Nephron (organoid): ENCODE results near the gene TMEM271.

Source experiments
- H3K27ac Mint-ChIP-seq, 3 experiments: 2 replicates each; pipeline ENCODE4 v1.8.0; 2020; ENCODE audit warnings: mixed read lengths in 3 of 3, mild to moderate bottlenecking in 2 of 3, moderate library complexity in 1 of 3
- H3K27me3 Mint-ChIP-seq: 2 replicates; pipeline ENCODE4 v1.8.0; 2021; ENCODE audit warnings: low read depth, mild to moderate bottlenecking, moderate library complexity, mixed read lengths
- H3K36me3 Mint-ChIP-seq: 2 replicates; pipeline ENCODE4 v1.8.0; 2020; ENCODE audit warnings: low read depth, mixed read lengths
- H3K4me1 Mint-ChIP-seq: 2 replicates; pipeline ENCODE4 v1.8.0; 2020; ENCODE audit warnings: mixed read lengths
- H3K4me3 Mint-ChIP-seq, 3 experiments: 2 replicates each; pipeline ENCODE4 v1.8.0; 2020; ENCODE audit warnings: mild to moderate bottlenecking in 3 of 3, mixed read lengths in 3 of 3, moderate library complexity in 2 of 3
- H3K9me3 Mint-ChIP-seq: 2 replicates; pipeline ENCODE4 v1.8.0; 2020; ENCODE audit warnings: mixed read lengths
- TF ChIP-seq, protein P1 (sequence below), 3 experiments: fragments of 200-600 bp; sonication (generic); IDR thresholded peaks; one replicate each; pipeline ENCODE4 v1.5.0; 2021; ENCODE audit warnings: antibody characterized with exemption in 3 of 3; ENCODE audit not compliant: unreplicated experiment in 3 of 3

TMEM271 gene

DNA sequence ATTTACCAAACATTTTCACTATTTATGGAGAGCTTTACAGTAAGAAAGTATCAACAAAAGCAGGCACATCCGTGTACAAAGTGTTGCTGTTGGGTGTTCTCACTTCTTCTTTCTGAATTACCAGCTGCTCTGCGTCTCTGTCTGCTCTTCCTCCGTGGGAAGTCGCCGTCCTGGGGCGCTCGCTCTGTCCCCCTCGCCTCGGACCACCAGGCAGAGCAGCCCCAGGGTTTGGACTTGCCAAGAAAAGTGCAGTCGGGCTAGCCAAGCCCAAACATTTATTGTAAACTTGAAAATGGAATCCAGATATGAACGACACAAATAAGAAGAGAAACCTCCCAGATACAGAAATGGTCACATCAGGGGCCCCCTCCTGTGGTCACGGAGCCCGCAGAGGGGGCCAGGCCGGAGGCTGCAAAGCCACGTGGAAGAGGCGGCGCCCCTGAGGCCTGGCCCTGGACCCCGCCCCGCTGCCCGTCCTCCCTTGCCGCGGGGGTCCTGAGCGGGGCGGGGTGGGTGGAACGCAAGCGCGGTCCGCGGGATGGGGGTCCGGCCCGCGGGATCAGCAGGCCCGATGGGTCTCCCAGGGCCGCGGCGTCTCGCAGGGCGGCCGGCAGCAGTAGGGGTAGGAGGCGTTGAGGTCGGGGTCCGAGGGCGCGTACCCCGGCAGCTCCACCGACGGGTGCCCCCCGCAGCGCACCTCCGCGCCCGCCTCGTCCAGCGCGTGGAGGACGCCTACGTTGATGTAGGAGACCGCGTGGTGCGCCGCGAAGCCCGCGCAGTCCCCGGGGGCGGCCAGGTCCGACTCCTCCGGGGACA lies 1.5 kb downstream of the TMEM271 start:
- no peak overlapping the region for H3K27ac Mint-ChIP-seq
- TF ChIP-seq, protein P1, sequence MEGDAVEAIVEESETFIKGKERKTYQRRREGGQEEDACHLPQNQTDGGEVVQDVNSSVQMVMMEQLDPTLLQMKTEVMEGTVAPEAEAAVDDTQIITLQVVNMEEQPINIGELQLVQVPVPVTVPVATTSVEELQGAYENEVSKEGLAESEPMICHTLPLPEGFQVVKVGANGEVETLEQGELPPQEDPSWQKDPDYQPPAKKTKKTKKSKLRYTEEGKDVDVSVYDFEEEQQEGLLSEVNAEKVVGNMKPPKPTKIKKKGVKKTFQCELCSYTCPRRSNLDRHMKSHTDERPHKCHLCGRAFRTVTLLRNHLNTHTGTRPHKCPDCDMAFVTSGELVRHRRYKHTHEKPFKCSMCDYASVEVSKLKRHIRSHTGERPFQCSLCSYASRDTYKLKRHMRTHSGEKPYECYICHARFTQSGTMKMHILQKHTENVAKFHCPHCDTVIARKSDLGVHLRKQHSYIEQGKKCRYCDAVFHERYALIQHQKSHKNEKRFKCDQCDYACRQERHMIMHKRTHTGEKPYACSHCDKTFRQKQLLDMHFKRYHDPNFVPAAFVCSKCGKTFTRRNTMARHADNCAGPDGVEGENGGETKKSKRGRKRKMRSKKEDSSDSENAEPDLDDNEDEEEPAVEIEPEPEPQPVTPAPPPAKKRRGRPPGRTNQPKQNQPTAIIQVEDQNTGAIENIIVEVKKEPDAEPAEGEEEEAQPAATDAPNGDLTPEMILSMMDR (IDR thresholded peaks at IDR 0.05; ENCODE audit: unreplicated experiment in 3 of 3): no peak

DNA sequence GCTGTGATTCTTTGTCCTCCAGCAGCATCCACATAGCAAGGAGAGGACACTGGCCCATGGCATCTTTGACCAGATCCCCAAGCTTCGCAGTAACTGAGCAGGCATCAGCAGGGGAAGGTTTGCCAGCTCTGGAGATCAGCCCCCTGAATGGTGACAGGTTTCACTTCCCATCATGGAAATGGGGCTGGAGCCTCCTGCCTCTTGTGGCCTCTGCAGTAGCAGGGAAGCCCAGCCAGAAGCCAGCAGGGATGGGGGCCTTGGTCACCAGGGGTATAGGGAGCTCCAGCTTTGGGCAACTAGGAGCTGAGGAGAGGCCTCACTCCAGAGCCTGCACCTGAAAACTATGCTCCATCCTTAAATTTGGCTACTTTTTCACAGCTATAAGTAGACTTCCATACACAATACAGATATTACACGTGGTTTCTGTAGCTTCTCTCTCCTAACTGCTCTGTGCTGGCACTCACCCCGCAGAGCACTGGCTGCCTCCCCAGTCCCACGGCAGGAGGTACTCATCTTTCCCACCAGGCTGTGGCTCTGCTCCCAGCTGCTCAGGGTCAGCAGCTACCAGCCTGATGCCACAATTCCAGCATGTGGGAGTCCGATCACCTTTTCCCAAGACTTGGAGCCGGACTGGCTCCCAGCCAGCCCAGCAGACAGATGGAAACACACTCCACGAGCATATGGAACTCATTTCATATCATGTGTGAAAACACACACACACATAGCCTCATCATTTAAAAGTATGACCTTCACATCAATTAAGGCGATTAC lies 2.8 kb downstream of the TMEM271 start:
- TF ChIP-seq, protein P1 (IDR thresholded peaks at IDR 0.05; ENCODE audit: unreplicated experiment in 3 of 3): no peak
- Mint-ChIP-seq H3K9me3 (peaks cover 5% of the 10 kb centered on the region), H3K36me3 (no peaks in the 10 kb centered on the region), H3K4me3 (peak overlapping the region in 1 of 3 experiments; percentile 8), H3K27ac (no peak overlapping the region), H3K27me3 (peaks cover 73% of the 10 kb centered on the region), H3K4me1 (peaks cover 11% of the 10 kb centered on the region)

More for the DNA sequence above, 1.5 kb downstream of the TMEM271 start:
- H3K4me1 Mint-ChIP-seq: peaks cover 11% of the 10 kb centered on the region
- H3K4me3 Mint-ChIP-seq: peak overlapping the region; percentile 23 to 58 (median 37)
- peaks cover 82% of the 10 kb centered on the region for H3K27me3 Mint-ChIP-seq
- no peaks in the 10 kb centered on the region for H3K36me3 Mint-ChIP-seq
- H3K9me3 Mint-ChIP-seq: peaks cover 5% of the 10 kb centered on the region

DNA sequence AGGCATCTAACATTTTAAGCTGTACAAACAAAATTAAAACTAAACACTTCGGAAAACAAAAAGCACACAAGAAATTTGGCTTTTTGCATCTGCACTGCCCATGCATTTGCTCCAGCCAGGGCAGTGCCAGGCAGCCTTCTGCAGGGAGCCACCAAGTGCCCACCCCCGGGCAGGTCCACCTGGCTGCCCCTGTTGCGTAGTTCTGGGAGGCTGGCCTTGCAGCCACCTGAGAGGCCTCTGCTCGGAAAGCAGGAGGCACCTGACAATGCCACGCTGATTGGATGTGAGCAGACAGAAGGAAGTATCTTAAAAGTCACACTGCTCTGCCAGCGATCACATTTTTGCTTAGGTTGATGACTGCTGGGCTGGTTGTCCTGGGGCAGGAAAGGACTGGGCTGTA lies 3.5 kb downstream of the TMEM271 start:
- Mint-ChIP-seq H3K36me3 (no peaks in the 10 kb centered on the region), H3K4me1 (peaks cover 5% of the 10 kb centered on the region), H3K27me3 (peaks cover 73% of the 10 kb centered on the region), H3K9me3 (peaks cover 5% of the 10 kb centered on the region), H3K4me3 (no peak overlapping the region), H3K27ac (no peak overlapping the region)
- TF ChIP-seq, protein P1 (IDR thresholded peaks at IDR 0.05; ENCODE audit: unreplicated experiment in 3 of 3): no peak

DNA sequence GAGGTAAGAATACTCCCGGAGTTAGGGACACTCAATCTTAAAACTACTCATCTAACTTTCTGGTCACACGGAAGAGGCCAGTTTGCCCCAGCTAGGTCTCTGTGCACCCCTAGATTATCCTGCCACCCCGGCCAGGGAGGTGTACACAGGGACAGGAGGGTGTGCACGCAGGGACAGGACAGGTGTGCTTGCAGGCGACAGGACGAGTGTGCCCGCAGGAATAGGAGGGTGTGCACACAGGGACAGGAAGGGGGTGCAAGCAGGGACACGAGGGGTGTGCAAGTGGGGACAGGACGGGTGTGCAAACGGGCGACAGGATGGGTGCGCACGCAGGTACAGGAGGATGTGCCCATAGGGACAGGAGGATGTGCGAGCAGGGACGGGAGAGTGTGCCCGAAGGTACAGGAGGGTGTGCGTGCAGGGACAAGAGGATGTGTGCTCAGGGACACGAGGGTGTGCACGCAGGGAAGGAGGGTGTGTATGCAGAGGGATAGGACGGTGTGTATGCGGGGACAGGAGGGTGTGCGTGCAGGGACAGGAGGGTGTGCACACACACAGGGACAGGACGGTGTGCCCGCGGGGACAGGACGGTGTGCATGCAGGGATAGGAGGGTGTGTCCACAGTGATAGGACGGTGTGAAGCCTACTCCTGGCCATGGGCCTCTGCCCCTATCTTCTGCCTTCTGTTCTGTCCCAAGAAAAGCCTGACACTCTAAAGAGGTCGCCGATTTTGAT lies 4.1 kb downstream of the TMEM271 start:
- Mint-ChIP-seq H3K4me1 (peaks cover 3% of the 10 kb centered on the region), H3K27me3 (peaks cover 73% of the 10 kb centered on the region), H3K27ac (no peak overlapping the region), H3K36me3 (no peaks in the 10 kb centered on the region), H3K9me3 (peaks cover 5% of the 10 kb centered on the region), H3K4me3 (peak overlapping the region in 1 of 3 experiments; percentile 22)
- TF ChIP-seq, protein P1 (IDR thresholded peaks at IDR 0.05; ENCODE audit: unreplicated experiment in 3 of 3): no peak

DNA sequence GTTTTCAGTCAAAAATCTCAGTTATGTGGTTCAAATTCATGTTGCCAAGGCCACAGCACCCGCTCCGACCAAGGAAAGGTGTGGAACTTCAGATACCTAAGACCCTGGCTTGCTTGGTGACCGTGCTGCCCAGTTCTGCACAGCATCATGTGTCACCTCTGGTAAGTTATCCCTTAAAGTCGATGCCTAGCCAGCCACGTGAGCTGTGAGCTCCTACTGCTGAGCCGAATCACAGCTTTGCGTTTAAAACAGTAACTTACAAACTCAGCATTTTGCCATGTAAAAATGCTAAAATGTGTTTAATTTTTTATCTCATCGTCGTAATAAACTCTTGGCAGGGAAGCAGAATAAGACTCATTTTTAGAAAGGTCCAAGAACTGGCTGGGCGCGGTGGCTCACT lies 5.3 kb downstream of the TMEM271 start:
- Mint-ChIP-seq H3K4me3 (no peak overlapping the region), H3K9me3 (peaks cover 10% of the 10 kb centered on the region)
- TF ChIP-seq, protein P1 (IDR thresholded peaks at IDR 0.05; ENCODE audit: unreplicated experiment in 3 of 3): no peak

More for the DNA sequence above, 5.3 kb downstream of the TMEM271 start:
- Mint-ChIP-seq H3K36me3 (no peaks in the 10 kb centered on the region), H3K27me3 (peaks cover 73% of the 10 kb centered on the region), H3K27ac (no peak overlapping the region), H3K4me1 (no peaks in the 10 kb centered on the region)
